Stimulated activated CD4-positive, alpha-beta T cell treated with anti-CD3 and anti-CD28 coated beads, TNF-alpha, amount 100 ng/mL, for 1 hour (primary cell): ENCODE data around the gene RHBDD3.
"Not testable (repeated sequence)": the region's sequence is repeated elsewhere in the genome, so short reads cannot be mapped to it uniquely, and the experiment has no call there.

Source experiments
- DNase-seq, 3 donors: peaks; one replicate each; pipeline ENCODE4 v3.0.0-alpha.2; 2020; ENCODE audit warnings: low read depth in 3 of 3, low spot score in 1 of 3

The RHBDD3 gene

DNA sequence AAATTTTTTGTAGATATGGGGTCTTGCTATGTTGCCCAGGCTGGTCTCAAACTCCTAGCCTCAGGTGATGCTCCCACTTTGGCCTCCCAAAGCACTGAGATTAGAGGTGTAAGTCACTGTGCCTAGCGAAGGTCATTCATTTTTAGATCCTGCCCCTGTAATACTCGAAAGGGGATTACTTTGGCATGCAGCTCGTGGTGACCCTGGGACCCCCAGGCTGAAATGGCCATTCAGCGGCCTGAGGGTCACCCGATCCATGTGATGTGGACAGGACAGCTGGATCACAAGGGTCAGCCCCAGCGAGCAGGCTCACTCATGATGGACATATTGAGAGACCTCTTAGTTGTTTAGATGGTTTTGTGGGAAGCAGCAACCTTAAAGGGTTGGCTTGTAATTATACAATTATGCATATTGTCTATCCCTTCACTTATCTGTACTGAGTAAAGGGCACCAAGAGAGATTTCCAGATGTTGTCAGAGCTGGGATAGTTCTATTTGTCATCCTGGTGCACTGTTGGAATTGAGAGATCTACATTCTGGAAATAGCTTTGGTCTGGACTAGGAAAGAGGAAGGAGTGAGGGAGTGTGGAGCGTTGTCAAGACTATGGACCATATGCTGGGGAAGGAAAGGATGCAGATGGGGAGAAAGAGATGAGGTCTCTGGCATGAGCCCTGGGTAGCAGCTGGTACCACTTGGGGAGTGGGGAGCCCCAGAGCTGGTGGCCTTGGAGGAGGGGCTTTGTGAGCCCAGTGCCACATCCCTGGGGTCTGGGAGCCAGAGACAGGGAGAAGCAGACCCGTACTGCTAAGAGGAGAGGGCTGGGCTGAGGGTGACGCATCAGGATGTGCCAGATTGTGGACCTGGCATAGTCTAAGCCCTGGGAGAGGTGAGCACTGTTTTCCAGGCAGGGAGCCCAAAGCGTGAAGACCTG lies 15.5 kb downstream of the RHBDD3 start:
- no peak for DNase-seq

GRCh38 chr22:29251265-29251664 lies 16.5 kb downstream of the RHBDD3 start:
- no peak for DNase-seq

DNA sequence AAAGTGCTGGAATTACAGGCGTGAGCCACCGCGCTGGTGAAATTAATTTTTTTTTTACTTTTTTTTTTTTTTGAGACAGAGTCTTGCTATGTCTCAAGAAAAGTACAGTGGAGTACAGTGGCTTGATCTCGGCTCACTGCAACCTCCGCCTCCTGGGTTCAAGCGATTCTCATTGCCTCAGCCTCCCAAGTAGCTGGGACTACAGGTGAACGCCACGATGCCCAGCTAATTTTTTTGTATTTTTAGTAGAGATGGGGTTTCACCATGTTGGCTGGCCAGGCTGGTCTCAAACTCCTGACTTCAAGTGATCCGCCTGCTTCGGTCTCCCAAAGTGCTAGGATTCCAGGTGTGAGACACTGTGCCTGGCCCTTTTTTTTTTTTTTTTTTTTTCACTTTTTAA lies 19.9 kb downstream of the RHBDD3 start:
- DNase-seq = not testable (repeated sequence)

- DNase-seq = peak; percentile 35 to 54 (median 39)
These were observed 22.0 kb downstream of the RHBDD3 start for GRCh38 chr22:29245626-29246385.

GRCh38 chr22:29244785-29245625 lies 22.8 kb downstream of the RHBDD3 start:
- DNase-seq = no peak

- DNase-seq = no peak
These were observed 23.8 kb downstream of the RHBDD3 start for GRCh38 chr22:29243874-29244446.

DNA sequence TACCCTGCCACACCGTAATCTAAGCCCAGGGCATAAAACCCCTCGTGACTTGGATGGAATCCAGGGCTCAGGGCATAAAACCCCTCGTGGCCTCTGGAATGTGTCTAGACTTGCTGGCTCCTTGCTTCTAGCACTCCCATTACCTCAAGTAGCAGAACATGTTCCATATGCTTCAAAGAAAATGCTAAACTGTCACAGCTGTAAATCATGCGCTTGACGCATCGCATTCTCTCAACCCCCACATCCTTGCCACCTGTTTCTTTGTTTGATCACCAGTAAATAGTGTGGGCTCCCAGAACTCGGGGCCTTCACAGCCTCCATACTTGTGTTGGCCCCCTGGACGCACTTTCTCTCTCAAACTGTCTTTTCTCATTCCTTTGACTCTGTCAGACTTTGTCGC lies 27.3 kb downstream of the RHBDD3 start:
- DNase-seq = not testable (repeated sequence)

DNA sequence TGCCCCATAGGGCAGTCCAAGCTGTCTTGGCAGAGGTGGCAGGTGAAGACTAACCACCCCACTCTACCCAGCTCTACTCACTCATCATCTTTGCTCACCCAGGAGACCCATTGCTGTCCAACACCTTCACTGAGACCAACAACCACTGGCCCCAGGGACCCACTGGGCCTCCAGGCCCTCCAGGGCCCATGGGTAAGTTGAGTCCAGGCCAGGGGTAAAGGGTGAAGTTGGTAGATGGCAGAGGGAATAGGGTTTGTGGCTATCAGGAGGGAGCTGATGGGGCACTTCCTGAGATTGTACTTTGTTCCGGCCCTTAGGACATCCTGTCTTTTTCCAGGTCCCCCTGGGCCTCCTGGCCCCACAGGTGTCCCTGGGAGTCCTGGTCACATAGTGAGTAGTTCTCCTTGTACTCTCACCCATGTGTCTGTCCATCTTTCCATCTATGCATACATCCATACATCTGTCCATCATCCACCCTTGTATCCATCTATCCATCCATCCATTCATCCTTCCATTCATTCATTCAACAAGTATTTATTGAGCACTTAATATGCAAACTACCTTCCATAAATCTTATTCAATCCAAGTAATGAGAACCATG lies 34.4 kb downstream of the RHBDD3 start:
- no peak for DNase-seq

- DNase-seq = no peak
These were observed 35.5 kb downstream of the RHBDD3 start for GRCh38 chr22:29231971-29232959.

GRCh38 chr22:29230972-29231875 lies 36.6 kb downstream of the RHBDD3 start:
- no peak for DNase-seq

- DNase-seq = no peak
These were observed 41.3 kb downstream of the RHBDD3 start for GRCh38 chr22:29226351-29226981.

DNA sequence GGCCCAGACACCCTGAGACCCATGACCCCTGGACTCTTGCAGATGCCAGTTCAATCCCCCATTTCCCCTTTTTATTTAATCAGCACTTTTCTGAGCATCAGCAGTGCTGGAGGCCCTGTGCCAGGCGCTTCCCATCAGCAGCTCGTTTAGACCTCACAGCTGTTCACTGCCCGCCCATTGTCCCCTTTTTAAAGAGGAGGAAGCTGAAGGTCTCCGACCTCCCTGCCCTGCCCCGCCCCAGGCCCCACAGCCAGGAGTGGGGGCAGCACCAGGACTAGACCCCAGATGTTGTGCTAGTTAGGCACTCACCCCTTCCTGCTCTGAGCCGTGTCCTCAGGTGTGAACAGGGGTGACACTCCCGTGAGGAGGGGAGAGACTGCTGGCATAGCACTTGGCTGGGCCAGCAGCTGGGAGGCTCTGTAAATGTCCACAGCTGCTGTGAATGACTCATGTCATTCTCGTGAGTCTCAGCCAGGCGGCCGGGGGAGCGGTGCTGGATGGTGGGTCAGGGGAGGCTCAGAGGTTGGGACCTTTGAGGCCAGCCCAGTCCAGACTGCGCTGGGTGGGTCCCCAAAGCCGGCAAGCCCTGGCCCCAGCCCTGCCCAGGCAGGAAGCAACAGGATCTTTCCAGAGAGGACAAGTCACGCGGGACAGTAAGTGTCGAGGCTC lies 42.2 kb downstream of the RHBDD3 start:
- no peak for DNase-seq

- DNase-seq = no peak
These were observed 42.8 kb downstream of the RHBDD3 start for GRCh38 chr22:29224859-29225410.

GRCh38 chr22:29224121-29224858 lies 43.5 kb downstream of the RHBDD3 start:
- no peak for DNase-seq

- DNase-seq = no peak
These were observed 47.7 kb downstream of the RHBDD3 start for GRCh38 chr22:29219881-29220670.
